HG03039 (cell line): Measurements from ENCODE around the gene CDX1.

Experiments
- ATAC-seq: cut with Tn5 transposase; IDR thresholded peaks from one replicate; pipeline ENCODE4 v1.9.1; 2021; ENCODE audit warnings: mild to moderate bottlenecking, moderate library complexity; ENCODE audit not compliant: unreplicated experiment

Gene CDX1

DNA sequence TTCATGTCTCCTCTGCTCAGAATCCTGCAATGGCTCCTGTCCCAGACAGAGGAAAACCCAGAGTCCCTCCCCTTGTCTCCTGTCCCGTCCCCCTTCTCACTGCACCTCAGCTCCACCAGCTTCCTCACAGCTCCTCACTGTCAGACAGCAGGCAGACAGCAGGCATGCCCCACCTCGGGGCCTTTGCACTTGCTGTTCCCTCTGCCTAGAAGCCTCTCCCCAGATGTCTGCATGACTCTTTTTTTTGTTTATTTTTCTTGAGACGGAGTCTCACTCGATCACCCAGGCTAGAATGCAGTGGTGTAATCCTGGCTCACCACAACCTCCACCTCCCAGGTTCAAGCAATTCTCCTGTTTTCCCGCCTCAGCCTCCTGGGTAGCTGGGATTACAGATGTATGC, 14.4 kb downstream of the CDX1 start:
- no peak for ATAC-seq

DNA sequence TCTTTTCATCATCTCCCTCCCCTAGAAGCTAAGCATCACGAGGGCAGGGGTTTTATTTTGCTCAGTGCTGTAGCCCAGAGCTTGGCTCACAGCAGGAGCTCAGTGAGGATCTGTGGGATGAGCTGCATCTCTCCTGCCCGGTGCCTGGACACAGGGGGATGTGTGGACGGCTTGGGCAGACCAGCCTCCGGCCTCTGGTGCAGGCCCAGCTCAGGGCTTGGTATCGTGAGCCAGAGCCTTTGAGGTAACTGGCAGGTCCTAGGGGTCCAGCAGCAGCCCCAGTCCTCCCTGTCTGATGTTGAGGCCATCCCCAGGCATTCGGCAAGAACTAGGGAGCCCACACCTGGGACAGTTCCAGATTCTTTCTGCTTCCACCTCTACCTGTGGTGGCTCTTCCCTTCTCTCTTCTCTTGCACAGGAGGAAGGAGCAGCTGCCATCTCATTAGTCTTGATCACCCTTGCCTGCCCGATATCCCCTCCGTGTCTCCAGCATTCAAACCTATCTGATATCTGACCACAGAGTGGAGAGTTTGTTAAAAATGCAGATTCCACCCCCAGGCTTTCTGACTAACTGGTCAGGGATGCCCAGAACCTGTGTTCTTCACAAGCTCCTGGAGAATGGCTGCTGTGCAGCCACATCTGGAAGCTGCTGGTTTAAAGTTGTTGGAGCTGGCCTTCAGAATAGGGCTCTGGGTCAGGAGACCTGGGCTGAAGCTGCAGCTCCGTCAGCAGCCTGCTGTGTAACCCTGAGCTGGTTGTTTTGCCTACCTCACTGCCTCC, 15.4 kb downstream of the CDX1 start:
- ATAC-seq, result no peak

DNA sequence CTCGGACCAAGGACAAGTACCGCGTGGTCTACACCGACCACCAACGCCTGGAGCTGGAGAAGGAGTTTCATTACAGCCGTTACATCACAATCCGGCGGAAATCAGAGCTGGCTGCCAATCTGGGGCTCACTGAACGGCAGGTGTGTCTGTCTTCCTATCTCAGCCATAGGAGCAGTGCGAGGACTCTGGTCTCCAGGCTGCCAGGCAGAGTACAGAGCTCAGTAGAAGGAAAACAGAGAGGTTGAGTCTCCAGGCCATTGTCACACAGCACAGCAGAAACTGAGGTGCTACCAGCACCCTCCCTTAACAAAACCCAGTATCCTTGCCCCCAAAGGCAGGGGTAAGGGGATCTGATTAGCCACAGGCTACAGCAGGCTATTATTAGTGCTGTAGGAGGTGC, 16.2 kb downstream of the CDX1 start:
- no peak for ATAC-seq

DNA sequence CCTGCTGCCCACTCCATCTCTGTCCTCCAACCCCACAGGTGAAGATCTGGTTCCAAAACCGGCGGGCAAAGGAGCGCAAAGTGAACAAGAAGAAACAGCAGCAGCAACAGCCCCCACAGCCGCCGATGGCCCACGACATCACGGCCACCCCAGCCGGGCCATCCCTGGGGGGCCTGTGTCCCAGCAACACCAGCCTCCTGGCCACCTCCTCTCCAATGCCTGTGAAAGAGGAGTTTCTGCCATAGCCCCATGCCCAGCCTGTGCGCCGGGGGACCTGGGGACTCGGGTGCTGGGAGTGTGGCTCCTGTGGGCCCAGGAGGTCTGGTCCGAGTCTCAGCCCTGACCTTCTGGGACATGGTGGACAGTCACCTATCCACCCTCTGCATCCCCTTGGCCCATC, 16.9 kb downstream of the CDX1 start:
- ATAC-seq, result no peak

DNA sequence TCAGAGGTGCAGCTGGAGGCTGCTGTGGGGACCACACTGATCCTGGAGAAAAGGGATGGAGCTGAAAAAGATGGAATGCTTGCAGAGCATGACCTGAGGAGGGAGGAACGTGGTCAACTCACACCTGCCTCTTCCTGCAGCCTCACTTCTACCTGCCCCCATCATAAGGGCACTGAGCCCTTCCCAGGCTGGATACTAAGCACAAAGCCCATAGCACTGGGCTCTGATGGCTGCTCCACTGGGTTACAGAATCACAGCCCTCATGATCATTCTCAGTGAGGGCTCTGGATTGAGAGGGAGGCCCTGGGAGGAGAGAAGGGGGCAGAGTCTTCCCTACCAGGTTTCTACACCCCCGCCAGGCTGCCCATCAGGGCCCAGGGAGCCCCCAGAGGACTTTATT, 17.4 kb downstream of the CDX1 start:
- ATAC-seq, result no peak

DNA sequence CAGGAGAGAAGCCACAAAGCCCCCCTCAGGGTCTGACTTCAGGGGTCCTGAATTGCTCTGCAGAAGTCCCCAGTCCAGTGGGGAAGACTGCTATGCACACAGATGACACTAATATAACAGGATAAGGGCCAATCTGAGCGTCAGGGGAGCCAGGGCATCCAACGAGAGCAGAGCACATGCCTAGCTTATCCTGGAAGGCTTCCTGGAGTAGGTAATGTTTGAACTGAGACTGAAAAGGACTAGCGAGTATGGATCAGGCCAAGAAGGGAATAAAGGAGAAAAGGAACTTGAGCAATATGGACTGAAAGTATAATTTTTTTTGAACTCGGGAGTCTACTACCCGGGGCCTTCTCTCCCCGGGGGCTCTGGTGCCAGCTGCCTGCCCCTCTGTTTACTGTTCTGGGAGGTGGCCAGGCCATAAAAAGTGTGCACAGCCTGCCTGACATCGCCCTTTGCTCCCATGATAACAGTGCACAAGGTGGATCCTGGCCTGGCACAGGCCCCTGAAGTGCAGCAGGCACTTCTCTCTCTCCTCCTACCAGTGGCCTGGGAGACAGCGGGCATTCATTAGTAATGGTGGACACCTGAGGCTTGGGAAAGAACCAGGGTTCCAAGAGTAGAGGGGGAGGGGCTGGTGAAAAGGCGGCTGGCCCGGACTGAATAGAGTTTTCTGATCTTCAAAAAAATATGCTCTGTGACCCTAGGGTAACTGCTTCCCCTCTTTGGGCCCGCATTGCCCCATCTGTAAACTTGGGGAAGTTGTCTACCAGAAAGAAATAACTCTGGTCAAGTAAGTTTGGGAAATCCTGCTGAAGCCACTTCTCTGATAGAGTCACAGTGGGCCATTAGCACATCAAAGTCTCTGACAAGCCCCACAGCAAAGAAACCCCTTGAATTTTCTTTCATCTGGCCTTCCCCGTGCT, 18.7 kb downstream of the CDX1 start:
- ATAC-seq, result no peak

DNA sequence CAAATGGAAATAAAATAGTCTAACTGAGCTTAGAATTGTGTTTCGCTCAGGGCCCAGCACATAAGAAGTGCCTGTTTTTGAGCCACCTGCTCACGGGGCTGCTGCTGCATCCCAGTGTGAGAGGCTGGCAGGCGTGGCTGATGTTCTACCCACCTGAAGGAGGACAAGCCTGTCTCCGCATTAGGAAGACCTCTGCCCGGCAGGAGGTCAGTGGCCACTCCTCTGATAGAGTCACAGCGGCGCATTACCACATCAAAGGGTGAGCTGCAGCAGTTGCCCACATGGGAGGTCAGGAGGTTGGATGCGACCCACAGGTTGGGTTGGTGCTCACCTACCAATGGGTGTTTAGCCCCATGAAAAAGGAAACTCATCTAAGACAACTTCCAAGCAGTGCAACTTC, 19.6 kb downstream of the CDX1 start:
- ATAC-seq, result no peak

DNA sequence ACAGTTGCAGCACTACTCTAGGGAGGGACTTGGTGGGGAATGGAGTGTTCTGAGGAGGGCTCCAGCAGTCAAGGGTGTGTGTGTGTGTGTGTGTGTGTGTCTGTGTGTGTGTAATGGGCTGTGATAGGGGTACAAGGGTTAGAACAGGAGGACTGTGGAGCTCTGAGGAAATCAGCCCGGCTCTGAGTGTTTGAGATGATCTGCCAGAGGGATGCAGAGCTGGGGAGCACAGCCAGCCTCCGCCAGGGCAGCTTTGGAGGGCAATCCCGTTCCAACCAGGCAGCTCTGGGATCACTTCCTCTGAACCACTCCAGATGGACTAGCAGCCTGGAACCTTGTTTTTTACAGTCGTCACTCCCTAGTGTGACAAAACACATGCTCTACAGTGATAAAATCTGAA, 20.3 kb downstream of the CDX1 start:
- no peak for ATAC-seq

DNA sequence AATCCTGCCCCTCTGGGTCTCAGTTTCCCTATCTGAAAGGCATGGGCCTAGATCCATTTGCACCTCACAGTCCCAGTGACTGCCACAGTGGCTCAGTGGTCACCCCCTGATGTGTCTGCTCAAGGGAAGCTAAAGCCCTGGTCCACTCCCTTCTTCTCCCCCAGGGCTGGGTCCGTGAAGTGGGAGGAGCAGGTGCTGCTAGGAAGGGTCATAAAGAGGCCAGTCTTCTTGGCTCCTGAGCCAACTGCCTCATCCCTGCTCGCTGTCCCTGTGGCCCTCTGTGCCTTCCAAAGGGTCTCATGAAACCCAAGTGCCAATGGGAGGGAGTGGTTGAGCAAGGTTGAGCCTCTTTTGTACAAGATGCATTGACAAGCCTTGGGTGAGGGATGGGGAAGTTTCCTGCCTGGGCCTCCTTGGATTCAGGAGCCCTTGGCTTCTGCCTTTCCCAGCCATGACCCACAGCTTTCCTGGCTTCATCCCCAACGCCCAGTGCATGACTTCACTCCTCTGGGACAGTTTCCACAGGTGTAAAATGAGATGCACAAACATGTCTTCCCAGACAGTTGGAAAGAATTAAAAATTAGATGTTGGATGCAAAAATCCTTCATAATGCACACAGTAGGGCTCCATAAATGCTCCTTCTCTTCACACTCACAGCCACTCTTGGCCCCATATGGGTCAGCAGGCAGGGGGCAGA, 21.7 kb downstream of the CDX1 start:
- no peak for ATAC-seq

DNA sequence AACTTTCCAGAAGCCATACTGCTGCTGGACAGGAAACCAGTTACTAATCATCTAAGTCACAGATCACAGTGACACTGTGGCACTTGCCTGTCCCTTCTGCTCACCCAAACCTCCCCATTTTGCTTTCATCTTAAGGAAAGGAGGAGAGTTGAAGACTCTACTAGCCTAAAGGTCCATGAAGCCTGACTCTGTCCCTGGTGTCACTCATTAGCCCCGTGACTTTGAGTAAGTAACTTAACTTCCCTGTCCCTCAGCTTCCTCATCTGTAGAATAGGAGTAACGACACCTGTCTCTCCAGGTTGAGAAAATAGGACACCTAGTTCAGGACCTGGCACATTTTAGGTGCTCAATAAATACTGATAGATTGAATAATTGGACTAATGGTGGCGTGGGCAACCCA, 22.7 kb downstream of the CDX1 start:
- no peak for ATAC-seq

DNA sequence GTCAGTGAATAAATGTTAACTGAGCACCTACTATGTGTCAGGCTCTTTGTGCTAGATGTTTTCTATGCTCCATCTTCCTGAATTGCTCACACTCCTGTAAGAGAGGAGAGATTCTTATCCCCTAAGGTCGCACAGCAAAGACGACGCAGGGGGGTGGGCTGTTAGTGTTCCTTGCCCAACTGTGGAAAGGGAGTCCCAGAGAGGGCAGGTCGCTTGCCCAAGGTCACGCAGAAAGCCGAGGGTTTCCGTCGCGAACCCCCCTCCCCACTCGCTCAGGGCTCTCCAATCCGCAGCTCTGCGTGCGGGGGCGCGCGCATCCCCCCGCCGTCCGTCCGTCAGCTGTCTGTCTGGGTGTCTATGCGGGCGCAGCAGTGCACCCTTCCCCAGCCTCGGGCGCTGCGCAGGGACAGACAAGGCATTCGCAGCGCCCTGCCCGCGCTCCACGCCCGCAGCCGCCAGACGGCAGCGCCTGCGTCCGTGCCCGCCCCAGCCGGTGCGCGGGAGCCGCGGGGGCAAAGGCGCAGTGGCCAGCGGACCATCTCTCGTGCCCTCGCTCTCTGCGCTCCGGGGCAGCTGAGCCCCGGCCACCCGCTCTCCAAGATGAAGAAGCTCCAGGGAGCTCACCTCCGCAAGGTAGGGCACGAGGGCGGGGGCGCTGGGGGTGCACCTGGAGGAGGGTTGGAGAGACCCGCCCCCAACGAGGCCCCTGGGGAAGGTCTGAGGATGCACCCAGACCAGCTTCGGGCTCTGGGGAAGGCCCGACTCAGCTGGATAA, 23.3 kb downstream of the CDX1 start, which contains the start of gene SLC6A7:
SLC6A7 (plus strand) TSS at position 335 of the 775 bp plus-strand sequence; CDS start at position 601, 266 bp downstream.
- no peak for ATAC-seq

DNA sequence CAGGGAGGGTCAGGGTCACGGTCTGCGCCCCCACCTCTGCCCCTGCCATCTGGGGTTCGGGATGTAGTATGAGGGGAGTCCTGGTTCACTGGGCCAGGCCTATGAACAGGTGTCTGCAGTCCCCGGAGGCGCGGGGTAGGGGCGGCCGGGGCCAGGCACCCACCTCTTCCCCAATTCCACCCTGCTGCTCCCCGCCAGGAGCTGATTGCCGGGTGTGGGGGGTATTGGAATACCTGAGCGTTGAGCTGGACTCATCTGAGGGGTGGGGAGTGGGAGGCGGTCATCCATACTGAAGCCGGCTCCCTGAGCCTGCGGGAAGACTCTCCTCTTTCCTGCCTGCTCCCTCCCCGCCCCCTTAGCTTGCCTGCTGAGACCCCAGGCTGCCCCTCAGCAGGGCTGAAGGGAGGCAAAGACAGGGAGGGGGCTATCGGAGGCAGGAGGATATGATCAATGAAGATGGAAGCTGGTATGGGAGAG, 24.0 kb downstream of the CDX1 start:
- no peak for ATAC-seq

DNA sequence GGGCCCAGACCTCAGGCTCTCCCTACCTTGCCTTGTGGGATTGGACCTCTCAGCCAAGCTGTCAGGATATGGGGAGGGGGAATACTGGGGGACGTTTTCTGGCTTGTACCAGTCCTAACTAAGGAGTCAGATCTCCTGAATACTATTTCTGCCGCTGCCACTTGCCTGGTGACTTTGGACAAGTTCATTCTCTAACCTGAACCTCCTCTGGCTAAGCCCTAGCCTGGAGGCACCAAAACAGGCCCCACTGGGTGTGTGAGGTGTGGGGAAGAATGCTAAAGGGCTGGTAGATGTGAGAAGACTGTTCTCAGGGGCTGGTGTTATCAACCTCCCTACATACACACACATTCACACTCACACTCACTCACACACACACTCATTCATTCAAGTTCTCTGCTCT, 24.4 kb downstream of the CDX1 start:
- no peak for ATAC-seq

DNA sequence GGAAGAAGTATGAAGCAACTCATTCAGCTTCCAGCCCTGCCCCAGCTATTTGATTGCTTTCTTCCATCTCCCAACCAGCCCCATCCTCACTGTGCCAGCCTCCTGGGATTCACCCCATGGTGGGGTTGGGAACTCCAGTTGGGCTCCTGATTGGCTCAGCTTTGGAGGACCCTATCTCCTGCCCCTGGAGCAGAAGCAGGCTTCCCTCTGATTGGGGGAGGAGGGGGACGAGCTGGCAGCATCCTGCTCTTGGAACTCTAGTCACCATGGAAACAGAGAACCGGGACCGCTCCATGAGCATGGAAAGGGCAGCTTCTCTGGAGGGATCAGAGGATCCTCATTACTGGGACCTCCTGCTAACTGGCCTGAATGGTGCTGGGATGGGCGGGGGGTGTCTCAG, 25.9 kb downstream of the CDX1 start:
- no peak for ATAC-seq

DNA sequence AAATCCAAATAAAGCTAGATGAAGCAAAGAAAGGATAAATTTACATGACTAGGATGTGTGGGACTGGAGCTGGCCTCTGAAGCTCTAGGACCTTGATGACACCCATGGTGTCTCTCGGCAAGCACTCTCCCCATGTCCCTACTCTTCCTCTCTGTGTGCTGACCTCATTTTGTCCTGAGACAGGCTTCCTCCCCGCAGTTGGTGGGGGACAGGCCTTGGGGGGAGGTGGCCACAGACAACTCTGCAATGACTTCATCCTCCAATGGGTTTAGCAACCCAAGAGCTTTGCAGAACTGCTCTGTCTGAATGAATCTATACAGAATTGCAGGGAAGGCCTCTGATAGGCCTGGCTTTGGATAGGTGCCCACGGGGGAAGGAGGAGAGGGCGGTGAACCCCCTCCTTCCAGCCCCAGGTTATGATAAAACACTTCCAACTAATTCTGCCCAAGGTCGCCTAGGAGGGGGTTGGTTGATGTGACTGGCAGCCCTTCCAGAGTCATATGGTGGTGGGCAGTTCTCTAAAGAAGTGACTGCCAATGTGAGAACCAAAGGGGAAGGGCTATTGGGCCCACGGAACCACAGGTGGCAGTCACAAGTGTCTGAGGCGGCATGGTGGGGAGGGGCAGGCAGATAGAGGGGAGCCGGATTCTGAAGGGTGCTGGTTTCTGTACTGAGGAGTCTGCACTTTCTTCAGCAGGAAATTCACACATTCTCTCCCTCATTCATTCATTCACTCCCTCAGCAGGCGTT, 29.3 kb downstream of the CDX1 start:
- no peak for ATAC-seq

DNA sequence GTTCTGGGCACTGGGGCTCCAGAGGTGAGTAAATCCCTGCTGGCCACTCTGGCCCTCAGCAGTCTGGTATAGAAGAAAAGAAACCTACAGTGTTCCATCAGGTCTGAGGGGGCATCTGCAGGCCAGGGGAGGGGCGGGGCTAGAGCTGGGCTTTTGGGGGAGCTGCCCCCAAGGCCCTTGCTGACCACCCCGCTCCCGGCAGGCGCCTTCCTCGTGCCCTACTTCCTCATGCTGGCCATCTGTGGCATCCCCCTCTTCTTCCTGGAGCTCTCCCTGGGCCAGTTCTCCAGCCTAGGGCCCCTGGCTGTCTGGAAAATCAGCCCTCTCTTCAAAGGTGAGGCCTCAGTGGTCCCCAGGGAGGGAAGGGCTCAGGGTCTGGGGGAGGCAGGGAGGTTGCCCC, 29.9 kb downstream of the CDX1 start:
- ATAC-seq, result no peak

DNA sequence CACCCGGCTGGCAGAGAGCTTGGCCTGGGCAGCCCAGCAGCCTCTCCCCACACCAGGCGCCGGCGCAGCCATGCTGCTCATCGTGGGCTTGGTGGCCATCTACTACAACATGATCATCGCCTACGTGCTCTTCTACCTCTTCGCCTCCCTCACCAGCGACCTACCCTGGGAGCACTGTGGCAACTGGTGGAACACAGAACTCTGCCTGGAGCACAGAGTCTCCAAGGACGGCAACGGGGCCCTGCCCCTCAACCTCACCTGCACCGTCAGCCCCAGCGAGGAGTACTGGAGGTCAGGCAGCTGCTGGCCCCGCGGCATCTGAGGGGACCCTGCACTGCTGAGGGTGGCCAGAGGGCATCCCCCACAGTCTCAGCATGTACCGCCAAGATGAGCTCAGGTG, 30.4 kb downstream of the CDX1 start:
- ATAC-seq, result no peak

DNA sequence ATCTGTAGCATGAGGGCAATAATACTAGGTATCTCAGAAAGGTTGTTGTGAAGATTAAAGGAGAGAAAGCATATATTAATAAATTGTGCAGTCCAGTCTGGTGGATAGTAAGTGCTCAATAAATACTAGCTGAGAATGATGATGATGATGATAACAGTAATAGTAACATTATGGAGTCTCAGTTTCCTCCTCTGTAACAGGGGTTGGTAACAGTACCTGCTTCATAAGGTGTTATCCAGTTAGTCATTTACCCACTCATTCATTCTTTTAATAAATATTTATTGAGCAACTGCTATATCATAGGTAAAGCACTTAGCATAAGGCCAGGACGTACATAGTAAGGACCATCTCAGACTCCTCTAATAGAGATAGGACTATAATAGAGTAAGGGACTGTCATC, 30.9 kb downstream of the CDX1 start:
- ATAC-seq, result no peak

DNA sequence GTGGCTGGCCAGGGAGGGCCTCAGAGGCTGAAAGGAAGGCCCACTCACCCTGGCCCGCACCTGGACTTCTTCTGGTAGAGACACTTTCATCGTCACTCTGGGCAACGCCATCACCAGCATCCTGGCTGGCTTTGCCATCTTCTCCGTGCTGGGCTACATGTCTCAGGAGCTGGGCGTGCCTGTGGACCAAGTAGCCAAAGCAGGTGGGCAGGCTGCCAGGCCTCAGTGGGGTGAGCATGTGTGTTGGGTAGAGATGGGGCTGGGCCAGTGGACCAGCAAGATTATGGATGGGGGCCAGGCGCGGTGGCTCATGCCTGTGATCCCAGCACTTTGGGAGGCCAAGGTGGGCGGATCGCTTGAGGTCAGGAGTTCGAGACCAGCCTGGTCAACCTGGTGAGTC, 35.9 kb downstream of the CDX1 start:
- no peak for ATAC-seq
